H9 (cell line): ENCODE measurements around the gene GTF2F2. TPM values are rescaled to one million over a fixed set of nuclear protein-coding genes. Genes with fewer than 3 reads are reported as not detected.

Experiments
- DNase-seq: peaks from one replicate; pipeline ENCODE4 v3.0.0-alpha.2; 2017
- H2AFZ ChIP-seq: one replicate; pipeline ENCODE4 v1.6.1; 2013; ENCODE audit warnings: mild to moderate bottlenecking, low read length, control low read depth, moderate library complexity
- H2AK5ac ChIP-seq: 2 replicates; pipeline ENCODE4 v1.6.1; 2013; ENCODE audit warnings: low read length, control low read depth, mixed read lengths; ENCODE audit not compliant: insufficient read length
- H2BK120ac ChIP-seq: one replicate; pipeline ENCODE4 v1.6.1; 2013; ENCODE audit warnings: low read depth, mild to moderate bottlenecking, low read length, control low read depth, inconsistent platforms; ENCODE audit not compliant: poor library complexity, severe bottlenecking
- H2BK12ac ChIP-seq: 2 replicates; pipeline ENCODE4 v1.6.1; 2013; ENCODE audit warnings: low read length, control low read depth, mixed read lengths, low read depth; ENCODE audit not compliant: insufficient read length
- H2BK15ac ChIP-seq: 2 replicates; pipeline ENCODE4 v1.6.1; 2013; ENCODE audit warnings: low read depth, low read length, control low read depth
- H2BK20ac ChIP-seq: one replicate; pipeline ENCODE4 v1.6.1; 2013; ENCODE audit warnings: low read depth, mild to moderate bottlenecking, low read length, control low read depth, inconsistent platforms; ENCODE audit not compliant: poor library complexity, severe bottlenecking
- H2BK5ac ChIP-seq: 2 replicates; pipeline ENCODE4 v1.6.1; 2013; ENCODE audit warnings: low read length, control low read depth, mixed read lengths; ENCODE audit not compliant: insufficient read length
- H3K14ac ChIP-seq: 2 replicates; pipeline ENCODE4 v1.6.1; 2013; ENCODE audit warnings: low read length, control low read depth; ENCODE audit not compliant: insufficient read depth
- H3K18ac ChIP-seq: 2 replicates; pipeline ENCODE4 v1.6.1; 2013; ENCODE audit warnings: low read depth, mild to moderate bottlenecking, mixed read lengths, low read length, control low read depth; ENCODE audit not compliant: insufficient read length
- H3K23ac ChIP-seq: 2 replicates; pipeline ENCODE4 v1.6.1; 2013; ENCODE audit warnings: low read length, control low read depth, mixed read lengths, low read depth; ENCODE audit not compliant: insufficient read length
- H3K23me2 ChIP-seq: 2 replicates; pipeline ENCODE4 v1.6.1; 2013; ENCODE audit warnings: low read depth, mild to moderate bottlenecking, mixed read lengths, low read length, control low read depth; ENCODE audit not compliant: insufficient read length, poor library complexity, severe bottlenecking
- H3K27ac ChIP-seq: 2 replicates; pipeline ENCODE4 v1.5.1; 2013; ENCODE audit warnings: low read length, control low read depth, mixed read lengths, low read depth; ENCODE audit not compliant: insufficient read length
- H3K27me3 ChIP-seq: 2 replicates; pipeline ENCODE4 v1.6.1; 2013; ENCODE audit warnings: low read length, control low read depth, inconsistent platforms; ENCODE audit not compliant: insufficient read depth
- H3K4ac ChIP-seq: 2 replicates; pipeline ENCODE4 v1.6.1; 2013; ENCODE audit warnings: low read depth, mild to moderate bottlenecking, control low read depth, inconsistent platforms, low read length, moderate library complexity
- H3K4me1 ChIP-seq: 2 replicates; pipeline ENCODE4 v1.6.1; 2013; ENCODE audit warnings: low read length, control low read depth, inconsistent platforms; ENCODE audit not compliant: insufficient read depth
- H3K4me2 ChIP-seq: 2 replicates; pipeline ENCODE4 v1.6.1; 2013; ENCODE audit warnings: low read length, control low read depth, mixed read lengths; ENCODE audit not compliant: insufficient read length, insufficient read depth
- H3K56ac ChIP-seq: 2 replicates; pipeline ENCODE4 v1.6.1; 2013; ENCODE audit warnings: low read depth, mild to moderate bottlenecking, mixed read lengths, low read length, control low read depth; ENCODE audit not compliant: insufficient read length
- H3K79me1 ChIP-seq: 2 replicates; pipeline ENCODE4 v1.6.1; 2013; ENCODE audit warnings: low read depth, mild to moderate bottlenecking, moderate library complexity, low read length, control low read depth, inconsistent platforms; ENCODE audit not compliant: insufficient read depth, poor library complexity, severe bottlenecking
- H3K79me2 ChIP-seq: 2 replicates; pipeline ENCODE4 v1.6.1; 2013; ENCODE audit warnings: low read length, control low read depth, inconsistent platforms; ENCODE audit not compliant: insufficient read depth
- H3K9ac ChIP-seq: 2 replicates; pipeline ENCODE4 v1.6.1; 2013; ENCODE audit warnings: low read length, control low read depth, mixed read lengths; ENCODE audit not compliant: insufficient read length; ENCODE audit errors: extremely low read depth
- H3K9me3 ChIP-seq: one replicate; pipeline ENCODE4 v1.6.1; 2013; ENCODE audit warnings: low read depth, low read length, inconsistent platforms; ENCODE audit not compliant: control insufficient read depth
- H3T11ph ChIP-seq: one replicate; pipeline ENCODE4 v1.6.1; 2013; ENCODE audit warnings: mild to moderate bottlenecking, low read length, control low read depth, inconsistent platforms
- H4K20me1 ChIP-seq: one replicate; pipeline ENCODE4 v1.6.1; 2013; ENCODE audit not compliant: control insufficient read depth, insufficient read length, insufficient read depth
- H4K5ac ChIP-seq: 2 replicates; pipeline ENCODE4 v1.6.1; 2013; ENCODE audit warnings: low read depth, mild to moderate bottlenecking, mixed read lengths, low read length, control low read depth; ENCODE audit not compliant: insufficient read length
- H4K8ac ChIP-seq: replicated peaks from 2 replicates; pipeline ENCODE4 v1.6.1; 2013; ENCODE audit warnings: low read length, control low read depth, mixed read lengths, low read depth; ENCODE audit not compliant: insufficient read length
- H4K91ac ChIP-seq: 2 replicates; pipeline ENCODE4 v1.6.1; 2013; ENCODE audit warnings: low read depth, mild to moderate bottlenecking, moderate library complexity, mixed read lengths, low read length, control low read depth; ENCODE audit not compliant: insufficient read length
- H3K27ac Mint-ChIP-seq, 3 experiments: 2 replicates in 2 of 3; 3 replicates in 1 of 3; pipeline ENCODE4 v1.8.0; 2020 to 2021; ENCODE audit warnings: mixed read lengths in 3 of 3, mild to moderate bottlenecking in 1 of 3, moderate library complexity in 1 of 3
- H3K27me3 Mint-ChIP-seq: 2 replicates; pipeline ENCODE4 v1.8.0; 2021; ENCODE audit warnings: low read depth, mild to moderate bottlenecking, moderate library complexity, mixed read lengths
- H3K36me3 Mint-ChIP-seq, 3 experiments: 2 replicates in 2 of 3; 3 replicates in 1 of 3; pipeline ENCODE4 v1.8.0; 2020 to 2021; ENCODE audit warnings: low read depth in 3 of 3, mixed read lengths in 3 of 3; ENCODE audit not compliant: insufficient read depth in 1 of 3
- H3K4me1 Mint-ChIP-seq, 2 experiments: 2 replicates each; pipeline ENCODE4 v1.8.0; 2020; ENCODE audit warnings: mixed read lengths in 2 of 2
- H3K4me3 Mint-ChIP-seq, 2 experiments: 2 replicates in 1 of 2; 3 replicates in 1 of 2; pipeline ENCODE4 v1.8.0; 2020 to 2021; ENCODE audit warnings: mild to moderate bottlenecking in 2 of 2, mixed read lengths in 2 of 2, moderate library complexity in 1 of 2
- H3K9me3 Mint-ChIP-seq, 2 experiments: 2 replicates in 1 of 2; 3 replicates in 1 of 2; pipeline ENCODE4 v1.8.0; 2020; ENCODE audit warnings: mild to moderate bottlenecking in 2 of 2, mixed read lengths in 2 of 2, moderate library complexity in 1 of 2
- CTCF ChIP-seq: fragments of 200-600 bp; sonication (generic); conservative IDR thresholded peaks from 3 replicates; pipeline ENCODE4 v1.8.0; 2021; ENCODE audit warnings: antibody characterized with exemption, mild to moderate bottlenecking
- WGBS: extraction: QIAGEN DNeasy Blood & Tissue Kit; methylation state at CpG from one replicate; pipeline ENCODE4 v1.1.7; 2013; ENCODE audit warnings: missing lambda C conversion rate, low lambda C conversion rate, mixed read lengths; ENCODE audit not compliant: insufficient read length; ENCODE audit errors: extremely low coverage; 5-methylcytosine and 5-hydroxymethylcytosine counted together
- total RNA-seq: library from RNA; stranded (reverse); gene quantifications from 2 replicates; pipeline ENCODE4 v1.2.1, GENCODE V29; 2021

The GTF2F2 gene
- total RNA-seq, 1 experiment from 2014 or later, result 29.6 TPM

DNA sequence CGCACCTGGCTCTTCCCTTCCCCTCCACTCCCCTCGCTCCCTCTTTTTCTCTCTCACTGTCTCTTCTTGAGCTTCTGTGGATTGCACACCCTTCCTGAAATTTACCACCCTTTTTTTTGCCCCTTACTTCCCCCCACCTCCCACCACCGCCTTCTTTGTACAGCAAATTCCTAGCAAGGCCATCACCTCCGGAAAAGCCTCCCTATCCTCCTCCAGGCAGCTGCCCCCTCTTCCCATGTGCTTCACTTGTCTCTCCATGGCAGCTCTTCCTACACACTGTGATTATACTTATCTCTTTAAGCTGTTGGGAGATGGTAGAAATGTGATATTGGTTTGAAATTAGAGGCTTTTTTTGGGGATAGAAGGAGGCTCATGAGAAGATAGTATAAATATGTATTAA is 108.9 kb downstream of the GTF2F2 start:
- H2BK20ac ChIP-seq, result no peak overlapping the region
- H2BK120ac ChIP-seq, result no peak overlapping the region
- Mint-ChIP-seq H3K36me3 (peaks cover 0 to 3% (median 0%) of the 10 kb centered on the region in 3 experiments; a peak in 1 of 7 replicates), H3K9me3 (no peaks in the 10 kb centered on the region), H3K27ac (peak overlapping the region in 1 of 3 experiments; percentile 49; a peak in 3 of 7 replicates), H3K4me1 (peaks cover 11 to 19% of the 10 kb centered on the region in 2 experiments), H3K4me3 (no peak overlapping the region), H3K27me3 (no peaks in the 10 kb centered on the region)
- H3K4me2 ChIP-seq, result no peak overlapping the region
- WGBS, result no CpG with 5 or more reads among the region's 4 CpGs
- no peak overlapping the region for H2BK12ac ChIP-seq
- no peaks in the 10 kb centered on the region for H3K79me2 ChIP-seq
- H3K27me3 ChIP-seq, result no peaks in the 10 kb centered on the region
- no peak overlapping the region for H3K18ac ChIP-seq
- H3K4me1 ChIP-seq, result no peaks in the 10 kb centered on the region
- no peaks in the 10 kb centered on the region for H3K23me2 ChIP-seq
- H2AK5ac ChIP-seq, result no peak overlapping the region
- H3K4ac ChIP-seq, result no peak overlapping the region
- H3T11ph ChIP-seq, result no peak overlapping the region
- no peak overlapping the region for H3K14ac ChIP-seq
- H2BK15ac ChIP-seq, result no peak overlapping the region
- no peaks in the 10 kb centered on the region for H4K20me1 ChIP-seq
- H3K9me3 ChIP-seq, result no peaks in the 10 kb centered on the region
- H2AFZ ChIP-seq, result no peak overlapping the region
- no peak overlapping the region for H3K27ac ChIP-seq
- TF ChIP-seq CTCF, result no peak
- H4K5ac ChIP-seq, result no peak overlapping the region
- no peak overlapping the region for H3K9ac ChIP-seq
- no peak overlapping the region for H2BK5ac ChIP-seq
- no peaks in the 10 kb centered on the region for H3K79me1 ChIP-seq
- H4K8ac ChIP-seq, result no peak overlapping the region
- DNase-seq, result no peak
- H4K91ac ChIP-seq, result no peak overlapping the region
- H3K23ac ChIP-seq, result no peak overlapping the region
- H3K56ac ChIP-seq, result no peak overlapping the region
